GM12891 (cell line): Measurements from ENCODE around the gene CUBN.

Experiments
- POLR2A ChIP-seq: IDR thresholded peaks from 2 replicates; pipeline ENCODE4 v1.6.1; 2011; ENCODE audit warnings: low read depth, low read length, control low read depth
- POLR2AphosphoS5 ChIP-seq: IDR thresholded peaks from 2 replicates; pipeline ENCODE4 v1.6.1; 2011; ENCODE audit warnings: low read depth, low read length, control low read depth

GRCh38 chr10:16822027-16822426, 307.6 kb downstream of the CUBN start:
- TF ChIP-seq POLR2A (no peak), POLR2AphosphoS5 (no peak)
